Measurements from ENCODE around the gene CISD3.
A peak's percentile ranks its signal among the peaks of the same experiment; 100 is the strongest.

CISD3 gene

DNA sequence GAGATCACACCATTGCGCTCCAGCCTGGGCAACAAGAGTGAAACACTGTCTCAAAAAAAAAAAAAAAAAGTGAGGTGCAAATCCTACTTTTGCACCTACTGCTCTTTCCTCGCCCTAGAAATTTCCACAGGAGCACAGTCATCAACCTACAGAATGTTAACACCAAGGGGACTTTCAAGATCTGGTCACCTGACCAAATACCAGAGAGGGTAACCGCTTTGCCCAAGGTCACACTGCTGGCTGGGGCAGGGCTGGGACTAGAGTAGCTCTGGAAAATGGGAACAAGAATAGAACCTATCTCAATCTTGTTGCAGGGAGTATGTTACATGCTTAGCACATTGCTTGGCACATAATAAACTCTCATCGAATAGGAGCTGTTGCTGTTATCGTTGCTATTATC is 31.4 kb upstream of the CISD3 start:
- Histone ChIP-seq H3K14ac (ENCODE audit: low read length in 2 of 2) (no peak overlapping the region), H3K18ac (ENCODE audit: low read depth in 1 of 2, low read length in 2 of 2) (no peak overlapping the region), H3K79me1 (replicated peaks; ENCODE audit: low read length, poor library complexity, severe bottlenecking) (peaks cover 2% of the 10 kb centered on the region), H3K4ac (ENCODE audit: low read depth in 1 of 2, low read length in 2 of 2) (no peak overlapping the region), H3K27me3 (ENCODE audit: control insufficient read depth in 1 of 2, insufficient read depth in 1 of 2, low read length in 2 of 2) (peaks cover 0 to 23% of the 10 kb centered on the region in 2 experiments), H3K4me1 (ENCODE audit: control insufficient read depth, insufficient read depth, low read depth, low read length) (peaks cover 22% of the 10 kb centered on the region), H2AFZ (ENCODE audit: low read depth, low read length) (no peak overlapping the region), H3K36me3 (ENCODE audit: control insufficient read depth in 1 of 2, insufficient read depth in 2 of 2, low read depth in 1 of 2, low read length in 2 of 2) (no peaks in the 10 kb centered on the region), H3K9me3 (ENCODE audit: control insufficient read depth, low read length) (no peaks in the 10 kb centered on the region), H2BK15ac (ENCODE audit: low read depth, poor library complexity, severe bottlenecking) (no peak overlapping the region), H3K27ac (ENCODE audit: low read length, poor library complexity, severe bottlenecking) (no peak overlapping the region), H3K4me2 (ENCODE audit: low read length, poor library complexity, severe bottlenecking) (no peak overlapping the region), H2BK5ac (ENCODE audit: low read depth, low read length, poor library complexity, severe bottlenecking) (no peak overlapping the region), H3K9ac (ENCODE audit: low read length) (no peak overlapping the region), H4K8ac (ENCODE audit: low read length) (no peak overlapping the region), H3K4me3 (ENCODE audit: insufficient read depth in 1 of 2, low read depth in 1 of 2, low read length in 2 of 2) (no peak overlapping the region), H2BK120ac (ENCODE audit: low read depth, low read length) (no peak overlapping the region), H4K91ac (ENCODE audit: low read length) (no peak overlapping the region), H3K23ac (ENCODE audit: low read length in 2 of 2) (no peak overlapping the region), H2AK5ac (ENCODE audit: low read length, severe bottlenecking) (no peak overlapping the region), H2BK12ac (ENCODE audit: low read length in 2 of 2) (no peak overlapping the region)
- 95% methylated on average over 5 of the region's 5 CpGs for WGBS
- no peak for DNase-seq

DNA sequence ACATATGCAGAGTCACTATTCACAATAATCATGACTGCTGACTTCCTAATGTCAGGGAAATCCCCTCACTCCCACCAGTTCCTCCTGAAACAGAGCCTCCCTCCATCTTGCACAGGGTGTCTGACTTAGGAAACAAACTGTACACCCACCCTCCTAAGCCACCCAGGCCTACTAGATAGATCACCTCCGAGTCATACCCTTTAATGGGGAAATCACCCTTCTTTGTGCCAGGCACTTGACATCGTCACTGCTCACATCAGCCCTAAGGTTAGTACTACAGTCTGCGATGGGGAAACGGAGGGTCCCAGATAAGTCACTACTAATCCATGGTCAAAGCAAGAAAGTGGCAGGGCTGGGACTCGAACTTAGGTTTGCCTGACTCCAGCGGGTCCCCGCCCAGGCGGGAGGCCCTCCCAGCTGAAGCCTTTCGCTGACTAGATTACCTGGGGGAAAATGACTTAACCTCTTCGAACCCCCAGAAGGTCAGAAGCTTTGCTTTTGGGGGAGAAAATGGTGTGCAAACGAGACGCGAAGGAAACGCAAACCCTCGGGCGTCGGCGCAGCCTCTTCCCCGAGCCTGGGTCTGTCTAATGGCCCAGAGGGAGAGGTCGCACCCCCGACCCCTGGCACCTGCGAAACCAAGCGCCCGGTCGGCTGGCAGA is 28.5 kb upstream of the CISD3 start:
- peak overlapping the region; percentile 65 for H2BK120ac ChIP-seq (ENCODE audit: low read depth, low read length)
- no peaks in the 10 kb centered on the region for H3K9me3 ChIP-seq (ENCODE audit: control insufficient read depth, low read length)
- peaks cover 36% of the 10 kb centered on the region for H3K4me1 ChIP-seq (ENCODE audit: control insufficient read depth, insufficient read depth, low read depth, low read length)
- H3K4me3 ChIP-seq (ENCODE audit: insufficient read depth in 1 of 2, low read depth in 1 of 2, low read length in 2 of 2), result peak overlapping the region; percentile 65 to 82
- H3K79me1 ChIP-seq (replicated peaks; ENCODE audit: low read length, poor library complexity, severe bottlenecking), result peaks cover 12% of the 10 kb centered on the region
- H3K18ac ChIP-seq (ENCODE audit: low read depth in 1 of 2, low read length in 2 of 2), result peak overlapping the region in 1 of 2 experiments; percentile 55
- no peak overlapping the region for H3K23ac ChIP-seq (ENCODE audit: low read length in 2 of 2)
- H3K27me3 ChIP-seq (ENCODE audit: control insufficient read depth in 1 of 2, insufficient read depth in 1 of 2, low read length in 2 of 2), result peaks cover 0 to 19% of the 10 kb centered on the region in 2 experiments
- peak overlapping the region in 1 of 2 experiments; percentile 61 for H2BK12ac ChIP-seq (ENCODE audit: low read length in 2 of 2)
- H2BK5ac ChIP-seq (ENCODE audit: low read depth, low read length, poor library complexity, severe bottlenecking), result no peak overlapping the region
- H3K27ac ChIP-seq (ENCODE audit: low read length, poor library complexity, severe bottlenecking), result peak overlapping the region; percentile 41
- peak overlapping the region in 1 of 2 experiments; percentile 49 for H3K14ac ChIP-seq (ENCODE audit: low read length in 2 of 2)
- peak overlapping the region; percentile 87 for H3K4me2 ChIP-seq (ENCODE audit: low read length, poor library complexity, severe bottlenecking)
- H2AK5ac ChIP-seq (ENCODE audit: low read length, severe bottlenecking), result peak overlapping the region; percentile 16
- DNase-seq, result peak; percentile 79
- H3K4ac ChIP-seq (ENCODE audit: low read depth in 1 of 2, low read length in 2 of 2), result peak overlapping the region; percentile 0 to 89
- no peaks in the 10 kb centered on the region for H3K36me3 ChIP-seq (ENCODE audit: control insufficient read depth in 1 of 2, insufficient read depth in 2 of 2, low read depth in 1 of 2, low read length in 2 of 2)
- H3K9ac ChIP-seq (ENCODE audit: low read length), result peak overlapping the region; percentile 90
- H2BK15ac ChIP-seq (ENCODE audit: low read depth, poor library complexity, severe bottlenecking), result peak overlapping the region; percentile 54
- peak overlapping the region; percentile 85 for H4K8ac ChIP-seq (ENCODE audit: low read length)
- WGBS, result 22% methylated on average over 16 of the region's 25 CpGs
- peak overlapping the region; percentile 56 for H2AFZ ChIP-seq (ENCODE audit: low read depth, low read length)
- H4K91ac ChIP-seq (ENCODE audit: low read length), result peak overlapping the region; percentile 61

DNA sequence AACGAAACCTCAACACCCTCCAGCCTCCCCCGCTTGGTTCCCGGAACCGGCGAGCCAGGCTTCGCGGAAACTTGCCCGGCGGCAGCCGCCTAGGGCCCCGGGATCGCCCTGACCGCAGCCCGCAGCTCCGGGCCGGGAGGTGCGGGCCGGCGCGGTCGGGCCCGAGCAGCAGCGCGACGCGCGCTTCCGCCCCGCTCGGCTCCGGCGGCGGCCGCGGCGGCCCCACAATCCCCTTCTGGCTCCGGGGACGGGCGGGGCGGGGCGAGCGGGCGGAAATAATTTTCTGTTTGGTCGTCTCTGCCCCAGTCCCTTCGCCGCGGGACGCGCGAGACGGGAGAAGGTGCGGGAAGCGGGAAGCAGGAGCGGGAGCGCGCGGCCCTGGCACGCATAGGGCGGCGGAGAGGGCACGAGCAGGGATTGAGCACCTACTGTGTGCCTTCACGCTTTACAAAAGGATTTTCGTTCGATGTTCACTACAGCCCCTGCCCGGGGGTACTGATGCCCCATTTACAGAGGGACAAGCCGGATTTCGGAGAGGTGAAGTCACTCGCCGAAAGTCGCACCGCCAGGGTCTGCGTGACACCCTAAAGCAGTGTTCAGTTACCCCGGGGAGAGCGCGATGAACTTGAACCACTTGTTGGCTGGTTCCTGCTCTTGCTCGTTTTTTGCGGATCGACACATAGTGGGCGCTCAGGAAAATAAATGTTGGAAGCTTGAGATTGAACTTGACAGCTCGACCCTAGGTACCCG is 27.8 kb upstream of the CISD3 start:
- Histone ChIP-seq H3K4me1 (ENCODE audit: control insufficient read depth, insufficient read depth, low read depth, low read length) (peaks cover 42% of the 10 kb centered on the region), H3K79me1 (replicated peaks; ENCODE audit: low read length, poor library complexity, severe bottlenecking) (peaks cover 14% of the 10 kb centered on the region), H2BK5ac (ENCODE audit: low read depth, low read length, poor library complexity, severe bottlenecking) (no peak overlapping the region), H2AFZ (ENCODE audit: low read depth, low read length) (peak overlapping the region; percentile 65), H3K9ac (ENCODE audit: low read length) (peak overlapping the region; percentile 90), H3K36me3 (ENCODE audit: control insufficient read depth in 1 of 2, insufficient read depth in 2 of 2, low read depth in 1 of 2, low read length in 2 of 2) (peaks cover 1 to 2% of the 10 kb centered on the region in 2 experiments), H2AK5ac (ENCODE audit: low read length, severe bottlenecking) (no peak overlapping the region), H3K27ac (ENCODE audit: low read length, poor library complexity, severe bottlenecking) (peak overlapping the region; percentile 41), H2BK15ac (ENCODE audit: low read depth, poor library complexity, severe bottlenecking) (peak overlapping the region; percentile 65), H2BK120ac (ENCODE audit: low read depth, low read length) (peak overlapping the region; percentile 65), H3K14ac (ENCODE audit: low read length in 2 of 2) (peak overlapping the region in 1 of 2 experiments; percentile 61), H3K9me3 (ENCODE audit: control insufficient read depth, low read length) (no peaks in the 10 kb centered on the region), H3K27me3 (ENCODE audit: control insufficient read depth in 1 of 2, insufficient read depth in 1 of 2, low read length in 2 of 2) (peaks cover 0 to 19% of the 10 kb centered on the region in 2 experiments), H2BK12ac (ENCODE audit: low read length in 2 of 2) (peak overlapping the region in 1 of 2 experiments; percentile 45), H4K91ac (ENCODE audit: low read length) (peak overlapping the region; percentile 47), H3K4me3 (ENCODE audit: insufficient read depth in 1 of 2, low read depth in 1 of 2, low read length in 2 of 2) (peak overlapping the region; percentile 68 to 90), H3K4ac (ENCODE audit: low read depth in 1 of 2, low read length in 2 of 2) (peak overlapping the region; percentile 68 to 89), H3K23ac (ENCODE audit: low read length in 2 of 2) (no peak overlapping the region), H3K4me2 (ENCODE audit: low read length, poor library complexity, severe bottlenecking) (peak overlapping the region; percentile 87), H4K8ac (ENCODE audit: low read length) (peak overlapping the region; percentile 89), H3K18ac (ENCODE audit: low read depth in 1 of 2, low read length in 2 of 2) (peak overlapping the region; percentile 76 to 81)
- under 1% methylated on average over 78 of the region's 81 CpGs for WGBS
- DNase-seq, result peak; percentile 90
